ENCODE measurements around the gene NLGN3.

The NLGN3 gene

GRCh38 chrX:71216485-71216884 is 71.8 kb downstream of the NLGN3 start:
- no peak for DNase-seq

- no peak for DNase-seq
Measured at GRCh38 chrX:71217298-71217697, 72.7 kb downstream of the NLGN3 start.

All from NCI-H526 (cell line).